ENCODE data around the gene INPP5E. TPM values are rescaled to one million over a fixed set of nuclear protein-coding genes. Genes with fewer than 3 reads are reported as not detected.

INPP5E gene
- total and polyA plus RNA-seq, 10 of the 15 experiments (the other 5 are each of a cell fraction or from before 2014, with no cell fraction given), result 0.24 to 16.0 (median 5.3) TPM

- no peak for TF ChIP-seq NFXL1 (IDR thresholded peaks at IDR 0.05; ENCODE audit: borderline replicate concordance)
- no peak for TF ChIP-seq RUNX3 (IDR thresholded peaks at IDR 0.05; ENCODE audit: low read length)
- TF ChIP-seq ZBTB4 (CRISPR knock-in tag; IDR thresholded peaks at IDR 0.05), result no peak
- TF ChIP-seq IRF4 (IDR thresholded peaks at IDR 0.05; ENCODE audit: low read depth, low read length), result no peak
- Histone ChIP-seq H3K27ac (ENCODE audit: control insufficient read depth, insufficient read depth) (no peak overlapping the region), H3K9me3 (replicated peaks; ENCODE audit: control insufficient read depth, insufficient read depth, low read length) (no peaks in the 10 kb centered on the region), H3K4me1 (ENCODE audit: control insufficient read depth, insufficient read depth, low read length) (no peaks in the 10 kb centered on the region), H3K27me3 (replicated peaks in 1 of 2; ENCODE audit: control insufficient read depth in 2 of 2, insufficient read depth in 2 of 2, low read length in 1 of 2) (no peaks in the 10 kb centered on the region), H3K4me2 (ENCODE audit: control insufficient read depth, insufficient read depth) (no peak overlapping the region), H4K20me1 (ENCODE audit: control insufficient read depth, insufficient read depth) (no peaks in the 10 kb centered on the region), H2AFZ (ENCODE audit: control insufficient read depth, low read depth, low read length) (no peak overlapping the region), H3K79me2 (ENCODE audit: control insufficient read depth, insufficient read depth, low read length) (no peaks in the 10 kb centered on the region), H3K4me3 (no peak overlapping the region), H3K9ac (ENCODE audit: control insufficient read depth, insufficient read depth, low read length) (no peak overlapping the region), H3K36me3 (ENCODE audit: control insufficient read depth in 2 of 2, insufficient read depth in 2 of 2, low read length in 1 of 2) (peaks cover 34 to 38% of the 10 kb centered on the region in 2 experiments; a peak in 3 of 4 replicates)
- ChIA-PET CTCF (no interaction called here), POLR2A (interaction anchor here (0.8 to 1.1 kb wide), 2 partner anchors 28 to 320 kb away, joined by 3 to 4 read pairs; no protein-coding TSS in a partner anchor), SMC1A (ENCODE audit: uncharacterized antibody, unreplicated experiment) (no interaction called here), RAD21 (ENCODE audit: unreplicated experiment) (no interaction called here)
- in situ Hi-C loops (cut with MboI), result no loop called here
- FAIRE-seq, result no peak
- no peak for DNase-seq (ENCODE audit: low read depth, low spot score)
- ATAC-seq, result no peak
- BruUV-seq (replicated peaks), result no TSS peak
- WGBS (ENCODE audit: insufficient coverage, insufficient replicate concordance, low lambda C conversion rate, missing lambda C conversion rate), result 93% methylated on average over 47 of the region's 48 CpGs
- intact Hi-C loops (cut with micrococcal nuclease; ENCODE audit: unreplicated experiment), result no loop called here
Observed at GRCh38 chr9:136418182-136419091, 21.2 kb downstream of the INPP5E start.

Measured in GM12878 (cell line).